H1 (cell line): ENCODE results near the gene LILRB1. TPM values are rescaled to one million over a fixed set of nuclear protein-coding genes. Genes with fewer than 3 reads are reported as not detected.
"Not testable (repeated sequence)": the region's sequence is repeated elsewhere in the genome, so short reads cannot be mapped to it uniquely, and the experiment has no call there.

Source experiments
- CTCF ChIA-PET: fragments of 300-600 bp; sonication (Branson Sonifier 250); formaldehyde crosslinking; loops from one replicate; lab custom pipeline; 2021; ENCODE audit not compliant: partially characterized antibody; lab: Charles Lee
- POLR2A ChIA-PET: fragments of 300-600 bp; sonication (Branson Sonifier 250); formaldehyde crosslinking; loops from one replicate; lab custom pipeline; 2021; ENCODE audit warnings: inconsistent platforms; ENCODE audit not compliant: partially characterized antibody; lab: Charles Lee
- DNase-seq, 2 experiments: peaks; one replicate each; pipeline versions ENCODE4 v3.0.0 to v3.0.0-alpha.2; 2010 to 2022; ENCODE audit warnings: low spot score in 2 of 2, low read depth in 1 of 2, mixed read lengths in 1 of 2
- FAIRE-seq: peaks from 2 replicates; lab custom pipeline; 2011; peaks lifted over from hg19 to GRCh38; lab: Jason Lieb, UNC
- H2AFZ ChIP-seq: 2 replicates; pipeline ENCODE4 v1.8.1; 2012; ENCODE audit warnings: low read length, inconsistent platforms
- H2AK5ac ChIP-seq: 2 replicates; pipeline ENCODE4 v1.6.1; 2013; ENCODE audit warnings: low read depth, low read length
- H2BK120ac ChIP-seq: replicated peaks from 2 replicates; pipeline ENCODE3; 2013; ENCODE audit warnings: low read depth, low read length, inconsistent platforms
- H2BK12ac ChIP-seq: 2 replicates; pipeline ENCODE4 v1.6.1; 2013; ENCODE audit warnings: low read depth, low read length
- H2BK15ac ChIP-seq: 2 replicates; pipeline ENCODE4 v1.6.1; 2013; ENCODE audit warnings: low read length
- H2BK20ac ChIP-seq: 2 replicates; pipeline ENCODE4 v1.6.1; 2013; ENCODE audit warnings: low read length
- H2BK5ac ChIP-seq: 2 replicates; pipeline ENCODE4 v1.6.1; 2013; ENCODE audit warnings: low read depth, low read length
- H3K14ac ChIP-seq: 2 replicates; pipeline ENCODE4 v1.6.1; 2013; ENCODE audit warnings: inconsistent platforms; ENCODE audit not compliant: insufficient read length
- H3K18ac ChIP-seq: 2 replicates; pipeline ENCODE4 v1.6.1; 2013; ENCODE audit warnings: low read length; ENCODE audit errors: extremely low read depth
- H3K23ac ChIP-seq: 2 replicates; pipeline ENCODE4 v1.6.1; 2013; ENCODE audit warnings: inconsistent platforms; ENCODE audit not compliant: insufficient read length
- H3K23me2 ChIP-seq: 2 replicates; pipeline ENCODE4 v1.6.1; 2013; ENCODE audit warnings: low read depth, low read length
- H3K27ac ChIP-seq: 2 replicates; pipeline ENCODE4 v1.6.1; 2011; ENCODE audit warnings: low read depth, low read length, inconsistent platforms
- H3K27me3 ChIP-seq, 4 experiments: replicated peaks in 1 of 4; 1 replicate in 1 of 4; 2 replicates in 3 of 4; pipeline versions ENCODE4 v1.6.1 to v1.8.1; 2011 to 2013; ENCODE audit warnings: low read length in 3 of 4, mild to moderate bottlenecking in 3 of 4, inconsistent platforms in 2 of 4, mixed read lengths in 2 of 4, moderate library complexity in 1 of 4; ENCODE audit not compliant: control insufficient read depth in 3 of 4, insufficient read depth in 3 of 4; ENCODE audit errors: extremely low read depth in 1 of 4
- H3K36me3 ChIP-seq, 4 experiments: 2 replicates each; pipeline versions ENCODE4 v1.6.1 to v1.8.1; 2011 to 2013; ENCODE audit warnings: mild to moderate bottlenecking in 4 of 4, low read length in 3 of 4, moderate library complexity in 2 of 4, control low read depth in 1 of 4, inconsistent platforms in 1 of 4; ENCODE audit not compliant: insufficient read depth in 4 of 4, control insufficient read depth in 2 of 4
- H3K4ac ChIP-seq: replicated peaks from 2 replicates; pipeline ENCODE3; 2013; ENCODE audit warnings: low read length, low read depth, mixed read lengths, inconsistent platforms; ENCODE audit not compliant: insufficient read length
- H3K4me1 ChIP-seq, 4 experiments: replicated peaks in 1 of 4; 1 replicate in 1 of 4; 2 replicates in 3 of 4; pipeline versions ENCODE4 v1.6.1 to v1.8.1; 2011 to 2013; ENCODE audit warnings: low read length in 3 of 4, inconsistent platforms in 2 of 4, mixed read lengths in 1 of 4; ENCODE audit not compliant: insufficient read depth in 4 of 4, control insufficient read depth in 3 of 4
- H3K4me2 ChIP-seq, 2 experiments: 2 replicates each; pipeline versions ENCODE4 v1.6.1 to v1.8.1; 2011 to 2013; ENCODE audit warnings: low read depth in 2 of 2, low read length in 2 of 2, control low read depth in 1 of 2, inconsistent platforms in 1 of 2, mild to moderate bottlenecking in 1 of 2; ENCODE audit not compliant: insufficient read depth in 1 of 2
- H3K4me3 ChIP-seq, 4 experiments: fragments of 200-600, 300-600 bp in 1 of 4; sonication (generic), shearing (Covaris generic), sonication (Bioruptor Twin) in 1 of 4; 2 replicates each; pipeline versions ENCODE4 v1.5.1 to v1.8.1; 2011 to 2016; ENCODE audit warnings: low read length in 4 of 4, low read depth in 3 of 4, control low read depth in 2 of 4, inconsistent platforms in 2 of 4, mild to moderate bottlenecking in 2 of 4, mixed read lengths in 1 of 4, moderate library complexity in 1 of 4; ENCODE audit not compliant: insufficient read depth in 2 of 4; ENCODE audit errors: extremely low read depth in 1 of 4
- H3K56ac ChIP-seq: replicated peaks from 2 replicates; pipeline ENCODE3; 2013; ENCODE audit warnings: low read depth, mild to moderate bottlenecking, mixed read lengths, low read length, inconsistent platforms; ENCODE audit not compliant: insufficient read length
- H3K79me1 ChIP-seq: 2 replicates; pipeline ENCODE4 v1.6.1; 2013; ENCODE audit warnings: low read depth, low read length, control low read depth
- H3K79me2 ChIP-seq, 2 experiments: 2 replicates each; pipeline versions ENCODE4 v1.6.1 to v1.8.1; 2012 to 2013; ENCODE audit warnings: low read length in 2 of 2, mild to moderate bottlenecking in 2 of 2, inconsistent platforms in 1 of 2; ENCODE audit not compliant: insufficient read depth in 2 of 2, control insufficient read depth in 1 of 2
- H3K9ac ChIP-seq, 4 experiments: replicated peaks in 1 of 4; 1 replicate in 1 of 4; 2 replicates in 3 of 4; pipeline versions ENCODE4 v1.6.1 to v1.8.1; 2011 to 2013; ENCODE audit warnings: low read depth in 3 of 4, low read length in 3 of 4, control low read depth in 2 of 4, mild to moderate bottlenecking in 2 of 4, moderate library complexity in 2 of 4, inconsistent platforms in 1 of 4; ENCODE audit errors: extremely low read depth in 1 of 4
- H3K9me3 ChIP-seq, 2 experiments: 2 replicates each; pipeline versions ENCODE4 v1.6.1 to v1.8.1; 2012 to 2013; ENCODE audit warnings: mild to moderate bottlenecking in 2 of 2, moderate library complexity in 2 of 2, control low read depth in 1 of 2, inconsistent platforms in 1 of 2, low read depth in 1 of 2, low read length in 1 of 2, mixed read lengths in 1 of 2; ENCODE audit not compliant: insufficient read depth in 2 of 2
- H4K20me1 ChIP-seq, 2 experiments: replicated peaks in 1 of 2; 2 replicates each; pipeline versions ENCODE3 to v1.8.1; 2011 to 2013; ENCODE audit warnings: inconsistent platforms in 2 of 2, low read length in 2 of 2, mild to moderate bottlenecking in 1 of 2; ENCODE audit not compliant: insufficient read depth in 2 of 2, control insufficient read depth in 1 of 2
- H4K5ac ChIP-seq: 2 replicates; pipeline ENCODE4 v1.6.1; 2013; ENCODE audit warnings: low read length, low read depth, mixed read lengths, inconsistent platforms; ENCODE audit not compliant: insufficient read length
- H4K8ac ChIP-seq: 2 replicates; pipeline ENCODE4 v1.8.0; 2013; ENCODE audit warnings: mild to moderate bottlenecking, moderate library complexity, low read length, inconsistent platforms; ENCODE audit not compliant: insufficient read depth; ENCODE audit errors: extremely low read depth
- H4K91ac ChIP-seq: replicated peaks from 2 replicates; pipeline ENCODE3; 2013; ENCODE audit warnings: low read length, mixed read lengths, inconsistent platforms; ENCODE audit not compliant: insufficient read length
- WGBS, 2 experiments: shearing (Covaris generic) in 1 of 2; methylation state at CpG; one replicate each; pipeline versions ENCODE4 v1.1.6 to v1.1.7; 2013 to 2015; ENCODE audit warnings: low lambda C conversion rate in 2 of 2, mixed read lengths in 2 of 2, inconsistent platforms in 1 of 2, low coverage in 1 of 2, missing lambda C conversion rate in 1 of 2; ENCODE audit not compliant: insufficient replicate concordance in 2 of 2, insufficient coverage in 1 of 2, insufficient read length in 1 of 2; ENCODE audit errors: extremely low coverage in 1 of 2, missing lambda C conversion rate in 1 of 2; 5-methylcytosine and 5-hydroxymethylcytosine counted together
- polyA plus RNA-seq, 7 experiments: library from polyadenylated mRNA; depleted of rRNA in 3 of 7; stranded (reverse) in 5 of 7; unstranded in 2 of 7; fragments of >200 nt in 5 of 7; fragments of 200-250 nt in 2 of 7; gene quantifications; 1 replicate in 5 of 7; 2 replicates in 1 of 7; 4 replicates in 1 of 7; pipeline versions ENCODE4 v1.2.1 to v1.2.3, GENCODE V29; 2011 to 2013; ENCODE audit warnings: missing spikeins in 2 of 7, mixed read lengths in 2 of 7
- total RNA-seq: library from RNA; stranded (reverse); fragmentation: NEBNext Ultra II Directional; extraction: Animal tissue kit (Norgen Biotek cat#: 25700); gene quantifications from 2 replicates; pipeline ENCODE4 v1.2.1, GENCODE V29; 2021

The LILRB1 gene
- total and polyA plus RNA-seq, 2 of the 8 experiments (the other 6 are each of a cell fraction or from before 2014, with no cell fraction given) = not detected

DNA sequence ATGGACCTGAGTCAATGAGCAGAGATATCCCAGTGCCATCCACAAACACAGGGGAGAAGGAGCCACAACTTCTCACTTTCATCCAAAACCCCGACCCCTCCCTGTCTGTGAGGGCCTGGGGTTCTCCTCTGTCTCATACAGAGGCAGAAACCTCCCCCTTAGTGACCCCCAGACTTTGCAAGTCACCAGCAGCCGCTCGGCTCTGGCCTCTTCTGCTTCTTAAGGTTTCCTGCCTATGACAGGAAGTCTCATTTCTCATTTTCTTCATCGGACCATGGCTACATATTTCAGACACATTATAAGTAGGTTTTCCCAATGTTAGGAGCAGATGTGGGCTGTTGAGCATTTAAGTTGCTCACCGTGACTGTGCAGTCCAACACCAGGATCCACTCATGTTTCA, 12.7 kb downstream of the LILRB1 start:
- H3K79me1 ChIP-seq, H3K9ac ChIP-seq, H3K27me3 ChIP-seq, H2BK120ac ChIP-seq, H3K23me2 ChIP-seq, H3K79me2 ChIP-seq, H3K23ac ChIP-seq, H2BK5ac ChIP-seq, H3K27ac ChIP-seq, H4K91ac ChIP-seq, H3K14ac ChIP-seq, H4K5ac ChIP-seq, CTCF ChIA-PET, H3K18ac ChIP-seq, H3K4me1 ChIP-seq, H2AFZ ChIP-seq, H3K36me3 ChIP-seq, H4K20me1 ChIP-seq, H3K4me3 ChIP-seq, DNase-seq, H3K56ac ChIP-seq, POLR2A ChIA-PET, H2AK5ac ChIP-seq, H4K8ac ChIP-seq, H3K4ac ChIP-seq, FAIRE-seq, H2BK20ac ChIP-seq, H2BK15ac ChIP-seq, H3K4me2 ChIP-seq, H2BK12ac ChIP-seq: not testable (repeated sequence)
- H3K9me3 ChIP-seq = peaks cover 42 to 65% of the 10 kb centered on the region in 2 experiments
- 85% methylated on average over 5 of the region's 5 CpGs; no CpG with 5 or more reads in 1 of the 2 experiments for WGBS, 2 experiments

GRCh38 chr19:54643583-54643982, 13.3 kb downstream of the LILRB1 start:
- H3K4me2 ChIP-seq, H4K91ac ChIP-seq, H3K79me1 ChIP-seq, H2AK5ac ChIP-seq, H3K9ac ChIP-seq, H3K4ac ChIP-seq, H3K4me1 ChIP-seq, CTCF ChIA-PET, H2BK5ac ChIP-seq, H2AFZ ChIP-seq, H2BK120ac ChIP-seq, H2BK20ac ChIP-seq, H4K8ac ChIP-seq, H3K79me2 ChIP-seq, H3K23ac ChIP-seq, H3K18ac ChIP-seq, DNase-seq, H3K27me3 ChIP-seq, H3K56ac ChIP-seq, POLR2A ChIA-PET, H3K27ac ChIP-seq, H3K4me3 ChIP-seq, H3K36me3 ChIP-seq, H4K5ac ChIP-seq, H3K14ac ChIP-seq, H3K23me2 ChIP-seq, H4K20me1 ChIP-seq, H2BK12ac ChIP-seq, H2BK15ac ChIP-seq: not testable (repeated sequence)
- peaks cover 47 to 65% of the 10 kb centered on the region in 2 experiments for H3K9me3 ChIP-seq
- WGBS, 2 experiments = 74% methylated on average over 4 of the region's 6 CpGs; no CpG with 5 or more reads in 1 of the 2 experiments
- FAIRE-seq = peak; percentile 58
